Measurements from ENCODE around the gene FTSJ1.

DNA sequence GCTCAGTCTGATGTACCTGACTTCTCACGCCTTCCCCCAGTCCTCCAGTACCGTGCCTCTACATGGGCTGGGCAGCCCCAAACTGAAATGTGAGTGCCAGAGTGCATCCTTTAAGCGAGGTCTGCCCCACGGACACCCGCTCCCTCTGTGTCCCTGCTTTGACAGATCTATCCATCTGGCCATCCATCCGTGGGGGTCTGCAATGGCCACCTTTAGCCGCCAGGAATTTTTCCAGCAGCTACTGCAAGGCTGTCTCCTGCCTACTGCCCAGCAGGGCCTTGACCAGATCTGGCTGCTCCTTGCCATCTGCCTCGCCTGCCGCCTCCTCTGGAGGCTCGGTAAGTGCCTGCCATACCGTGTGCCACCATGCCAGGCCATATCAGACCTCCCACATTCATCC lies 33.6 kb downstream of the FTSJ1 start:
- TF ChIP-seq, protein P1, sequence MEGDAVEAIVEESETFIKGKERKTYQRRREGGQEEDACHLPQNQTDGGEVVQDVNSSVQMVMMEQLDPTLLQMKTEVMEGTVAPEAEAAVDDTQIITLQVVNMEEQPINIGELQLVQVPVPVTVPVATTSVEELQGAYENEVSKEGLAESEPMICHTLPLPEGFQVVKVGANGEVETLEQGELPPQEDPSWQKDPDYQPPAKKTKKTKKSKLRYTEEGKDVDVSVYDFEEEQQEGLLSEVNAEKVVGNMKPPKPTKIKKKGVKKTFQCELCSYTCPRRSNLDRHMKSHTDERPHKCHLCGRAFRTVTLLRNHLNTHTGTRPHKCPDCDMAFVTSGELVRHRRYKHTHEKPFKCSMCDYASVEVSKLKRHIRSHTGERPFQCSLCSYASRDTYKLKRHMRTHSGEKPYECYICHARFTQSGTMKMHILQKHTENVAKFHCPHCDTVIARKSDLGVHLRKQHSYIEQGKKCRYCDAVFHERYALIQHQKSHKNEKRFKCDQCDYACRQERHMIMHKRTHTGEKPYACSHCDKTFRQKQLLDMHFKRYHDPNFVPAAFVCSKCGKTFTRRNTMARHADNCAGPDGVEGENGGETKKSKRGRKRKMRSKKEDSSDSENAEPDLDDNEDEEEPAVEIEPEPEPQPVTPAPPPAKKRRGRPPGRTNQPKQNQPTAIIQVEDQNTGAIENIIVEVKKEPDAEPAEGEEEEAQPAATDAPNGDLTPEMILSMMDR (IDR thresholded peaks at IDR 0.05; ENCODE audit: poor library complexity, severe bottlenecking), result no peak
- TF ChIP-seq TAF1 (IDR thresholded peaks at IDR 0.05; ENCODE audit: low read depth) (no peak), POLR2AphosphoS5 (IDR thresholded peaks at IDR 0.05) (no peak)

Measured in neural cell (in vitro differentiated cells).